ENCODE measurements around the gene GSG1.

Gene GSG1

GRCh38 chr12:13069380-13069779 lies 34.1 kb downstream of the GSG1 start:
- no peak overlapping the region for H3K4me3 Mint-ChIP-seq
- peaks cover 7% of the 10 kb centered on the region for H3K4me1 Mint-ChIP-seq
- DNase-seq, result no peak
- H3K9me3 Mint-ChIP-seq, result no peaks in the 10 kb centered on the region
- TF ChIP-seq, protein P1, sequence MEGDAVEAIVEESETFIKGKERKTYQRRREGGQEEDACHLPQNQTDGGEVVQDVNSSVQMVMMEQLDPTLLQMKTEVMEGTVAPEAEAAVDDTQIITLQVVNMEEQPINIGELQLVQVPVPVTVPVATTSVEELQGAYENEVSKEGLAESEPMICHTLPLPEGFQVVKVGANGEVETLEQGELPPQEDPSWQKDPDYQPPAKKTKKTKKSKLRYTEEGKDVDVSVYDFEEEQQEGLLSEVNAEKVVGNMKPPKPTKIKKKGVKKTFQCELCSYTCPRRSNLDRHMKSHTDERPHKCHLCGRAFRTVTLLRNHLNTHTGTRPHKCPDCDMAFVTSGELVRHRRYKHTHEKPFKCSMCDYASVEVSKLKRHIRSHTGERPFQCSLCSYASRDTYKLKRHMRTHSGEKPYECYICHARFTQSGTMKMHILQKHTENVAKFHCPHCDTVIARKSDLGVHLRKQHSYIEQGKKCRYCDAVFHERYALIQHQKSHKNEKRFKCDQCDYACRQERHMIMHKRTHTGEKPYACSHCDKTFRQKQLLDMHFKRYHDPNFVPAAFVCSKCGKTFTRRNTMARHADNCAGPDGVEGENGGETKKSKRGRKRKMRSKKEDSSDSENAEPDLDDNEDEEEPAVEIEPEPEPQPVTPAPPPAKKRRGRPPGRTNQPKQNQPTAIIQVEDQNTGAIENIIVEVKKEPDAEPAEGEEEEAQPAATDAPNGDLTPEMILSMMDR (IDR thresholded peaks at IDR 0.05), result no peak
- H3K27ac Mint-ChIP-seq, result peak overlapping the region; percentile 27
- peaks cover 37% of the 10 kb centered on the region for H3K36me3 Mint-ChIP-seq (ENCODE audit: low read depth)
- no peaks in the 10 kb centered on the region for H3K27me3 Mint-ChIP-seq (ENCODE audit: low read depth, poor library complexity)

DNA sequence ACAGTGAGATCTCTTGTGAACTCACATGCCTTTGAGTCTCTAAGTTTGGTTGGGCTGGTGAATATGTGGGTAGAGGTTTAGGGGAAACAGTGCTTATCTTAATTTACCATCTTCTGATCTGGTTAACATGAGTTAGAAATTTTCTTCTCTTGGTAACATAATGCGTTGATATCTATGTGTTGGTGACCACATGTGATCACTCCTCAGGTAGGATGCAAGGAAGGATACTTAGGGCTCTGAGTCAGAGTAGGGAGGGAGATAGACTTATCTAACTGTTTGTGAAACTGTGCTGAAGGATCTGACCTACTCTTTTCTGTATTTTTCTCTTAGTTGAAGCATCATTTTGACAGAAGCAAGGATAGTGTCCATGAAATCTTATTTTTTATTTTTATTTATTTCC lies 36.1 kb downstream of the GSG1 start:
- no peak overlapping the region for H3K27ac Mint-ChIP-seq
- H3K9me3 Mint-ChIP-seq, result no peaks in the 10 kb centered on the region
- H3K4me3 Mint-ChIP-seq, result no peak overlapping the region
- peaks cover 25% of the 10 kb centered on the region for H3K36me3 Mint-ChIP-seq (ENCODE audit: low read depth)
- TF ChIP-seq, protein P1 (IDR thresholded peaks at IDR 0.05), result no peak
- no peak for DNase-seq
- H3K27me3 Mint-ChIP-seq (ENCODE audit: low read depth, poor library complexity), result no peaks in the 10 kb centered on the region
- peaks cover 7% of the 10 kb centered on the region for H3K4me1 Mint-ChIP-seq

- H3K36me3 Mint-ChIP-seq (ENCODE audit: low read depth), result peaks cover 27% of the 10 kb centered on the region
- no peaks in the 10 kb centered on the region for H3K27me3 Mint-ChIP-seq (ENCODE audit: low read depth, poor library complexity)
- peaks cover 4% of the 10 kb centered on the region for H3K4me1 Mint-ChIP-seq
- H3K9me3 Mint-ChIP-seq, result no peaks in the 10 kb centered on the region
- no peak for DNase-seq
- H3K4me3 Mint-ChIP-seq, result no peak overlapping the region
- H3K27ac Mint-ChIP-seq, result no peak overlapping the region
- TF ChIP-seq, protein P1 (IDR thresholded peaks at IDR 0.05), result no peak
Measured at GRCh38 chr12:13066459-13066858, 37.0 kb downstream of the GSG1 start.

DNA sequence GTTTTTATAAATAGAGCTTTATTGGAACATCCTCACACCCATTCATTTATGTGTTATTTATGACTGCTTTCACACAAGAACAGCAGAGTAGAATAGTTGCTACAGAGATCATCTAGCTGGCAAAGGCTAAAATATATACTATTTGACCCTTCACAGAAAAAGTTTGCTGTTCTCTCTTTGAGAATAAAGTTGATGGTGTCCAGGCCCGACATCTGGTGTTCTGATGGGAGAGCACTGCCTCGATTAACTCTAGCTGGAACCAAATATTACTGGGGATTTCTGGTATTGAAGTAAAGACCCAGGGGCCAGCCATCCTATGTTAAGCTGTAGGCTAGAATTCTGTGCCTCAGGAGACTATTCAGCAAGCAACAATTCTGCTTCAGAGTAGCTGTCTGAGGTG lies 37.5 kb downstream of the GSG1 start:
- Mint-ChIP-seq H3K27ac (no peak overlapping the region), H3K9me3 (no peaks in the 10 kb centered on the region), H3K27me3 (ENCODE audit: low read depth, poor library complexity) (no peaks in the 10 kb centered on the region), H3K4me3 (no peak overlapping the region), H3K36me3 (ENCODE audit: low read depth) (peaks cover 29% of the 10 kb centered on the region), H3K4me1 (no peaks in the 10 kb centered on the region)
- DNase-seq, result no peak
- TF ChIP-seq, protein P1 (IDR thresholded peaks at IDR 0.05), result no peak

DNA sequence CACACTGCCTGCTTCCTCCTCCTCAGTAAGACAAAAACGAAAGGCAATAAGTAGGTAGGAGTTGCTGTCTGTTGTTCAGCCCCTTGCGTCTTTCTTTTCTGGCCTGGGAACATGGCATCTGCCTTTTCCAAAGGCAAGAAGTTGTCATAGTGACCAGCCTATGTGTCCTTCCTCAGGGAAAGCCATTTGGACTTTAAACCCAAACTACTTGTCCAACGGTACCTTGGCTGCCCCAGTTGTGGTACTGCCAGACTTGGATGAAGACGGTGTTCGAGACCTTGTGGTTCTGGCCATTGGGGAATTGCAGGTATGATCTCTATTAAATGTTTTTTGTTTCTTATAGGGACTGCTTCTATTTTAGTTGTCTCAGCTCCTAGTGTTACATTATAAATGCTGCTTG lies 40.8 kb downstream of the GSG1 start:
- H3K27ac Mint-ChIP-seq, result no peak overlapping the region
- no peaks in the 10 kb centered on the region for H3K27me3 Mint-ChIP-seq (ENCODE audit: low read depth, poor library complexity)

DNA sequence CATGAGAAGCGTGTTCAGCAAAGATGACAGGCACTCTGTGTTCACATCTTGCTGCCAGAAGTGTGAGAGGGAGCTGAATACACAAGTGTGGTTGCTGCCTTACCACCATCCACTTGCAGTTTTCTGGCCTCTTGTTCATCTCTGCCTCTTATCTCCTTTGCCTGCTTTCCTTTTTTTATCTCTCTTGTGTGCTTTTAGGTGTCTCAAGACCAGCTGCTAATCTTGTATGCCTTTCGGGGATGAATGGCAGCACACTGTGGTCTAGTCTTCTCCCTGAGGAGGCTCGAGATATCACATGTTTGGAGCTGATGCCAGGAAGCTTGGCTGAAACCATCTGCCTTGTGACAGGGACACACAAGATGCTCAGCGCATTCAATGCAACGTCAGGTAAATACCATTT lies 42.1 kb downstream of the GSG1 start:
- peaks cover 3% of the 10 kb centered on the region for H3K27me3 Mint-ChIP-seq (ENCODE audit: low read depth, poor library complexity)
- DNase-seq, result no peak
- H3K27ac Mint-ChIP-seq, result no peak overlapping the region
- H3K4me1 Mint-ChIP-seq, result no peaks in the 10 kb centered on the region
- H3K36me3 Mint-ChIP-seq (ENCODE audit: low read depth), result peaks cover 48% of the 10 kb centered on the region
- TF ChIP-seq, protein P1 (IDR thresholded peaks at IDR 0.05), result no peak
- no peaks in the 10 kb centered on the region for H3K9me3 Mint-ChIP-seq
- no peak overlapping the region for H3K4me3 Mint-ChIP-seq

More for the DNA sequence above, 40.8 kb downstream of the GSG1 start:
- no peak for DNase-seq
- H3K36me3 Mint-ChIP-seq (ENCODE audit: low read depth), result peaks cover 50% of the 10 kb centered on the region
- no peaks in the 10 kb centered on the region for H3K9me3 Mint-ChIP-seq
- no peak overlapping the region for H3K4me3 Mint-ChIP-seq
- no peaks in the 10 kb centered on the region for H3K4me1 Mint-ChIP-seq
- TF ChIP-seq, protein P1 (IDR thresholded peaks at IDR 0.05), result no peak

All from nephron progenitor cell (in vitro differentiated cells).